ENCODE results near the gene PCMTD2. TPM values are rescaled to one million over a fixed set of nuclear protein-coding genes. Genes with fewer than 3 reads are reported as not detected.

The PCMTD2 gene
- total RNA-seq, 2 experiments from 2014 or later = 68.5 to 76.5 TPM

DNA sequence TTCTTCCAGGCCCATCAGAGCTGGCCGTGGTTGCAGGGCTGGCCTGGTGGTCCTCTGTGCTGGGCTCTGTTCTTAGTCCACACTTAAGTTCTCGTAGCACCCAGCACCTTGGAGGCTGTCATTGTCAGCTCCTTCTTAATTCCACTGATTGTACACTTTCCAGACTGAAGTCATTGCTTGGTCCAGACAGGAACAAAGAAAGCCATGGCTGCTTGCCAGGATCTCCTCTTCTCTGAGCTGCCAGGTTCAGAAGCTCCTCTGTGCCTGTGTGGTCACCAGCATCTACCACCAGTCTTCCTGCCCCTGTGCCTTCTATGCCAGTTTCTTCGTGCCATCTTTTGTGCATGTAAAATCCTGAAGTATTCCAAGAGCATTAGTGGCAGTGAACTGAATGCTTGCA, 39.5 kb upstream of the PCMTD2 start:
- Histone ChIP-seq H3K27me3 (ENCODE audit: control insufficient read depth in 1 of 2, insufficient read depth in 2 of 2, low read length in 2 of 2) (no peaks in the 10 kb centered on the region), H3K4me1 (ENCODE audit: insufficient read depth, low read length) (peaks cover 26% of the 10 kb centered on the region), H3K27ac (ENCODE audit: low read depth in 1 of 2, low read length in 2 of 2) (no peak overlapping the region), H3K36me3 (ENCODE audit: insufficient read depth, low read length) (no peaks in the 10 kb centered on the region), H3K4me3 (ENCODE audit: low read length) (no peak overlapping the region), H3K9me3 (ENCODE audit: control insufficient read depth in 1 of 2, insufficient read depth in 1 of 2, low read length in 2 of 2) (no peaks in the 10 kb centered on the region)
- Mint-ChIP-seq H3K36me3 (ENCODE audit: low read depth) (no peaks in the 10 kb centered on the region), H3K27me3 (no peaks in the 10 kb centered on the region), H3K27ac (no peak overlapping the region), H3K4me3 (no peak overlapping the region), H3K4me1 (ENCODE audit: low read depth) (peaks cover 18% of the 10 kb centered on the region), H3K9me3 (no peaks in the 10 kb centered on the region)
- POLR2A ChIA-PET = no interaction called here
- CTCF ChIA-PET = no interaction called here
- TF ChIP-seq, protein P1, sequence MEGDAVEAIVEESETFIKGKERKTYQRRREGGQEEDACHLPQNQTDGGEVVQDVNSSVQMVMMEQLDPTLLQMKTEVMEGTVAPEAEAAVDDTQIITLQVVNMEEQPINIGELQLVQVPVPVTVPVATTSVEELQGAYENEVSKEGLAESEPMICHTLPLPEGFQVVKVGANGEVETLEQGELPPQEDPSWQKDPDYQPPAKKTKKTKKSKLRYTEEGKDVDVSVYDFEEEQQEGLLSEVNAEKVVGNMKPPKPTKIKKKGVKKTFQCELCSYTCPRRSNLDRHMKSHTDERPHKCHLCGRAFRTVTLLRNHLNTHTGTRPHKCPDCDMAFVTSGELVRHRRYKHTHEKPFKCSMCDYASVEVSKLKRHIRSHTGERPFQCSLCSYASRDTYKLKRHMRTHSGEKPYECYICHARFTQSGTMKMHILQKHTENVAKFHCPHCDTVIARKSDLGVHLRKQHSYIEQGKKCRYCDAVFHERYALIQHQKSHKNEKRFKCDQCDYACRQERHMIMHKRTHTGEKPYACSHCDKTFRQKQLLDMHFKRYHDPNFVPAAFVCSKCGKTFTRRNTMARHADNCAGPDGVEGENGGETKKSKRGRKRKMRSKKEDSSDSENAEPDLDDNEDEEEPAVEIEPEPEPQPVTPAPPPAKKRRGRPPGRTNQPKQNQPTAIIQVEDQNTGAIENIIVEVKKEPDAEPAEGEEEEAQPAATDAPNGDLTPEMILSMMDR (IDR thresholded peaks at IDR 0.05) = no peak
- no peak for ATAC-seq (ENCODE audit: poor library complexity)
- no peak for DNase-seq
- intact Hi-C loops (cut with DNase I, micrococcal nuclease) = no loop called here

DNA sequence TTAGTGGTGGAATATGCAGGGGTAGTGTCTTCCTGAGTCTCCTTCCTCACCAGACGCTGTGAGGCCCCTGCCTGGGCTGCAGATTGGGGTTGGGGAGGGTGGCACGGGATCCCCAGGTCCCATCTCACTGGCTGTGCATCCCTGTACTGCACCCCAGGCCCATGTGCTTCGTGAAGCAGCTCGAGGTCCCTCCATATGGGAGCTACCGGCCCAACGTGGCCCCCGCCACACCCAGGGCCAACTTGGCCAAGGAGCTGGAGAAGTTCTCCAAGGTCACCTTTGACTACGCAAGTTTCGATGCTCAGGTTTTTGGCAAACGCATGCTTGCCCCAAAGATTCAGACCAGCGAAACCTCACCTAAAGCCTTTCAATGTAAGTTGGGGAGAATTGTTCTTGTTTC, 38.6 kb upstream of the PCMTD2 start:
- no peak overlapping the region for H3K27ac Mint-ChIP-seq
- Histone ChIP-seq H3K9me3 (ENCODE audit: control insufficient read depth in 1 of 2, insufficient read depth in 1 of 2, low read length in 2 of 2) (no peaks in the 10 kb centered on the region), H3K4me1 (ENCODE audit: insufficient read depth, low read length) (peaks cover 26% of the 10 kb centered on the region), H3K36me3 (ENCODE audit: insufficient read depth, low read length) (no peaks in the 10 kb centered on the region), H3K4me3 (ENCODE audit: low read length) (no peak overlapping the region), H3K27ac (ENCODE audit: low read depth in 1 of 2, low read length in 2 of 2) (no peak overlapping the region), H3K27me3 (ENCODE audit: control insufficient read depth in 1 of 2, insufficient read depth in 2 of 2, low read length in 2 of 2) (no peaks in the 10 kb centered on the region)
- H3K9me3 Mint-ChIP-seq = no peaks in the 10 kb centered on the region
- TF ChIP-seq, protein P1 (IDR thresholded peaks at IDR 0.05) = no peak
- H3K4me3 Mint-ChIP-seq = no peak overlapping the region
- H3K36me3 Mint-ChIP-seq (ENCODE audit: low read depth) = no peaks in the 10 kb centered on the region
- H3K27me3 Mint-ChIP-seq = no peaks in the 10 kb centered on the region
- intact Hi-C loops (cut with DNase I, micrococcal nuclease) = no loop called here
- ChIA-PET POLR2A (no interaction called here), CTCF (no interaction called here)
- DNase-seq (no peak), ATAC-seq (ENCODE audit: poor library complexity) (no peak)
- peaks cover 18% of the 10 kb centered on the region for H3K4me1 Mint-ChIP-seq (ENCODE audit: low read depth)

DNA sequence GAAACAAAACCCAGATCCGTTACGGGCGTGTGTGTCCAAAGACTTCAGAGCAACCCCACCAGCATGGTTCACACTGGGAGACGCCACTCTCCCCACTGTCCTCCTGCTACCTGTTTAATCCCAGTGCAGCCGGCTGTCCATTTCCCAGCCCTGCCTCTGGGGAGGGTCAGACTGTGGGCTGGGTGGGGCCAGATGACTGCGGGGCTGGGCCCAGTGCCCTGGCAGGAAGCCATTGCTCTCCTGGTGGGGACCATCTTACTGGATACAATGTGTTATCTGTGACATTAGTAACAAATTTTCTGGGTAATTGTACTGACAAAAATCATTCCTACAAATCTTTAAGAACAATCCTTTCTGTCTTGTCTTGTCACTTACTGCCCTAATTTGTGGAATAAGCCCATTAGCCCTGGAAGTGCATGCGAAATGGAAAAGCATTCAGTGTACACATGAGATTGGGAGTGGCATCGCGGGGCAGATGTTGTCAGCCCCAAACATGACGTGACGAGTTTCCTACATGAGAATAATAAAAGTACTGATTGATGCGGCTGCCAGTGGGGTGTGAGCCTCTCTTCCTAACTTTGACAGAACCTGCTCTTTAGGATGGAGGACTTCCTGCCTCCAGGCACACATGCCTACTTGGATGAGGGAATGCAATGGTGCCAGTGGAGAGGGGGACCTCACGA, 37.9 kb upstream of the PCMTD2 start:
- Histone ChIP-seq H3K4me3 (ENCODE audit: low read length) (no peak overlapping the region), H3K27ac (ENCODE audit: low read depth in 1 of 2, low read length in 2 of 2) (no peak overlapping the region), H3K36me3 (ENCODE audit: insufficient read depth, low read length) (no peaks in the 10 kb centered on the region), H3K27me3 (ENCODE audit: control insufficient read depth in 1 of 2, insufficient read depth in 2 of 2, low read length in 2 of 2) (no peaks in the 10 kb centered on the region), H3K4me1 (ENCODE audit: insufficient read depth, low read length) (peaks cover 26% of the 10 kb centered on the region), H3K9me3 (ENCODE audit: control insufficient read depth in 1 of 2, insufficient read depth in 1 of 2, low read length in 2 of 2) (no peaks in the 10 kb centered on the region)
- intact Hi-C loops (cut with DNase I, micrococcal nuclease) = no loop called here
- ChIA-PET CTCF (no interaction called here), POLR2A (no interaction called here)
- H3K27ac Mint-ChIP-seq = no peak overlapping the region
- peaks cover 18% of the 10 kb centered on the region for H3K4me1 Mint-ChIP-seq (ENCODE audit: low read depth)
- no peaks in the 10 kb centered on the region for H3K9me3 Mint-ChIP-seq
- H3K36me3 Mint-ChIP-seq (ENCODE audit: low read depth) = no peaks in the 10 kb centered on the region
- H3K4me3 Mint-ChIP-seq = no peak overlapping the region
- ATAC-seq (ENCODE audit: poor library complexity) (no peak), DNase-seq (no peak)
- no peaks in the 10 kb centered on the region for H3K27me3 Mint-ChIP-seq
- TF ChIP-seq, protein P1 (IDR thresholded peaks at IDR 0.05) = no peak
